GM18868 (cell line): ENCODE data around the gene CELF4.

Source experiments
- ATAC-seq: cut with Tn5 transposase; IDR thresholded peaks from one replicate; pipeline ENCODE4 v1.9.1; 2021; ENCODE audit warnings: mild to moderate bottlenecking, moderate library complexity; ENCODE audit not compliant: unreplicated experiment

CELF4 gene

GRCh38 chr18:37270038-37270665, 295.4 kb downstream of the CELF4 start:
- no peak for ATAC-seq

DNA sequence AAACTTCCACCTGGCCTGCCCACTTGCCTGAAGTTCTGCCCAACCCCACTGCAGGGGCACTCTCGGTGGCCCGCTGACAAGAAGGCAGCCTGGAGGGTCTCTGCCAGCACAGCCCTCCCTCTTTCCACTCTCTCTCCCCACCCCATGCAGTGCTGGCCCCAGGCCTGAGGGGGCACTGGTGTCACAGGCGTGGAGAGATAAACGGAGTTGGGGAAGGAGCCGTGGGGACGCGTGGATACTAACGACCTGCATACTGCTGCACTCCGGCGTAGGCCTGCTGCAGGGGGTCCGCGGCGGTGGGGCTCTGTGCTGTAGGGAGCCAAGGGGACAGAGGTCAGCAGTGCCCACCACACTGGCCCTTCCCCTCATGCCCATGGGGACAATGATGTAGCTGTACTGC, 299.3 kb downstream of the CELF4 start:
- ATAC-seq: no peak

DNA sequence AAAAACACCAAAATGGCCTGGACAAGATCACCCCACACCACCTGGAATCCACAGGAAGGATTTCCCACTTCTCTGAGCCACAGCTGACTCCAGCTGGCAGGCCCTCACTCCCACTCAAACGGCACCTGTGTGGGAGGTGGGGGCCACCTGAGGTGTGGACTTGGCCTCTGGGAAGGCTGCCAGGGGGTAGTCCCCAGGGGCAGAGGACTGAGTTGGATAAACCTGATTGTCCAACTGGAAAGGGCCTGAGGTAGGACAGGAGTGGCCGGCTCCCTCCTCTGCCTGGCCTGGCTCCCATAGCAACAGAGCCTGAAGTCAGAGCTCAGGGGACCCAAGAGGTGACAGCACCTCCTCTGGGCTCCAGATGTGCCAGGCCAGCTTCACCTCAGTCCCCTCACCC, 300.2 kb downstream of the CELF4 start:
- ATAC-seq: no peak

DNA sequence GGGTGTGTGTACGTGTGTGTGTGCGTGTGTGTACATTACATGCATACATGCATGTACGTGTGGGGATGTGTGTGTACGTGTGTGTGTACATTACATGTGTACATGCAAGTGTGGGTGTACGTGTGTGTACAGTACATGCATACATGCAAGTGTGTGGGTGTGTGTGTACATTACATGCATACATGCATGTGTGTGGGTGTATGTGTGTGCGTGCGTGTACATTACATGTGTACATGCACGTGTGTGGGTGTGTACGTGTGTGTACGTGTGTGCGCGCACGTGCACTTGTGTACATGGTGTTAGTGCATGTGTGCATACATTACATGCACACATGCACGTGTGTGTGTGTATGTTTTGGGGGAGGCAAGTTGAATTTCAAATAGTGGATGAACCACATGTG, 300.6 kb downstream of the CELF4 start:
- no peak for ATAC-seq

- ATAC-seq: no peak
Measured at GRCh38 chr18:37261988-37262387, 303.6 kb downstream of the CELF4 start.

DNA sequence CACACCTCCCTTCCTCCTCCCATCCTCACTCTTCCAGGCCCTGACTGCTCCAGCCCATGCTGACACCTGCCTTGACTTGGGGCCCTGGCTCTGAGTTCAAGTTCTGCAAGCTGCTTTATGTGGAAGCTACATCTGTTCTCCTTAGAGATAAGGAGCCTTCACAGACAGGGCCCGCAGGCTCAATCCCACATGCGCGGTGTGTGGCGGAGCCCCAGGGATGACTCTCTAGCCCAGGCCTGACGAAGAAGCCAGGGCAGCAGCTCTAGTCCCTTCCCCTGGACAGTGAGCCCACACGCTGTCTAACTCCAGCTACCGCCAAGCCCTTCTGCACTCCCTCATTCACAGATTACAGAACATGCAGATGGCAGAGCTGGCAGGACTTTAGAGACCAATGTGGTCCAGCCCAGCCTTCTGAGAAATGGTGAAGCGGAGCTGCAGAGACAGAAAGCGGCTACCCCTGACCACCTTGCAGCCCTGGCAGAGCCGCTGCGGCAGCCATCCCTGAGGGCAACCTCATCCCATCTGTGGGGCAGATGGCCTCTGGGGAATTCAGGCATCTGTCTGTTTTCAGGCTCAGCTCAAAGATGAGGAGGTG, 304.3 kb downstream of the CELF4 start:
- ATAC-seq: no peak

- no peak for ATAC-seq
Measured at GRCh38 chr18:37260367-37261093, 305.1 kb downstream of the CELF4 start.

- no peak for ATAC-seq
Measured at GRCh38 chr18:37259711-37260110, 305.9 kb downstream of the CELF4 start.

DNA sequence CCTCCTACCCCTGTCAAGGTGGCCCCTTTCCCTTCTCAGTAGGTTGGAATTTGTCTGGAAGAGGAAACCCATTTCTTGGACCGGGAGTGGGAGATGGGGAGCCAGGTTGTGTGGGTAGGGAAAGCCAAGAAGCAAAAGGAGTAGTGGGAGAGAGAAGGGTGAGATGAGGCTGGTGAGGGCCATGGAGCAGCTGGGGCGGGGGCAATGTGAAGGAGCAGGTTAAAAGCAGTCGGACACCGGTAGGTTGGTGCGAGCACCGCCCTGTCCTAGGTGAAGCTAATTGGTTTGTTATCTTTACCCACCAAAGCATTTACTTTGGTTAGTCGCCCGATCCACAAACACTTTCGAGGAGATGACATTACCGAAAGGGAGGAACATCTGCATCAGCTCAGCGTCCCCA, 306.8 kb downstream of the CELF4 start:
- ATAC-seq: no peak

GRCh38 chr18:37258131-37258530, 307.5 kb downstream of the CELF4 start:
- ATAC-seq: no peak

DNA sequence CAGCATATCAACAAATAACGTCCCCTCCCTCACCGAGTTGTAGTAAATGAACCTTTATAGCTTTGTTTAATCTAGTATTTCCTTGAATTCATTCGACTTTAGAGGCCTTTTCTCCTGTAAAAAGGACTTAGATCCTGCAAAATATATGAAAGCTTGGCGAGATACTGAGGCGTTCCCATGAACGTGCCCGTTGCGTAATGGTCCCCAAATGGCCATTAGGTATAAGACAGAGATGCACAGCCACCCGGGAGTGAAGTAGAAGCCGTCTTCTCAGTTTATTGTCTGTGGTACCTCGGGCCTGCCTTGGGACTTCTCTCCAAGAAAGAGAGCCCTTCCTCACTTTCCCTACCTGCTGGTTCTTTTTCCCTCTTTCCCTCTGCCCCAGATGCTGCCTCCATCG, 310.6 kb downstream of the CELF4 start:
- ATAC-seq: no peak

GRCh38 chr18:37254236-37254754, 311.3 kb downstream of the CELF4 start:
- ATAC-seq: peak; percentile 9

- ATAC-seq: peak; percentile 45
Measured at GRCh38 chr18:37253394-37254235, 312.0 kb downstream of the CELF4 start.

- ATAC-seq: no peak
Measured at GRCh38 chr18:37252854-37253393, 312.7 kb downstream of the CELF4 start.

DNA sequence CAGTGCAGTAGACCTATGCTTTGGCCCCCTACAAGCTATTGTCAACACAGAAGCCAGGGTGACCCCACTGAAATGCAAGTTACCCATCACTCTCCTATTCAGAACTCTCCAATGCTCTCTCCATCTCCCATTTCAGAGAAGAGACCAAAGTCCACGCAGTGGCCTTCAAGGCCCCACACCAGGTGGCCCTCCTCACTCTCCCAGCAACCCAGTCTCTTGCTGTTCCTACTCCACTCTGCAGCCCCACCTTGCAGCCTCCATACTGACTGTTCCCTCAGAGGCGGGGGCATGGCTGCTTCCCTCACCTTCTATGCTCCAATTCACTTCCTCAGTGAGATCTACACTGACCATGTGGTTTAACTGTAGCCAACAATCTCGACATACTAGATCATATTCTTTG, 313.3 kb downstream of the CELF4 start:
- ATAC-seq: no peak

DNA sequence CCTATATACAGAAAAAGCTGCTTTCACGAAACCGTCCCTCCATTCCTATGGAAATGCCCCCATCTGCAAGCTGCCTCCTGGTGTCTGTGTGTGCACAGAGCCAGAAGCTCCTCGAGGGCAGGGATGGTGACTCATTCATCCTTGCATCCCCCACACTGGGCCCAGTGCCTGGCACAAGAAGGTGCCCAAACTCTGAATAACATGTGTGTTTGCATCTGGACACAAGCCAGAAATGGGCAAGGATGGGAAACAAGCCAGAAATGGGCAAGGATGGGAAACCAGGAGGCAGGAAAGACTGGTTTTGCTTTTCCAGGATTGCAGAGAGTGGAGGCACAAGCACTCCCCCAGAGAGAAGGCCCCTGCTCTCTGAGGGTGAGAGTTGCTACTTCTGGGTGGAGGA, 313.9 kb downstream of the CELF4 start:
- no peak for ATAC-seq

DNA sequence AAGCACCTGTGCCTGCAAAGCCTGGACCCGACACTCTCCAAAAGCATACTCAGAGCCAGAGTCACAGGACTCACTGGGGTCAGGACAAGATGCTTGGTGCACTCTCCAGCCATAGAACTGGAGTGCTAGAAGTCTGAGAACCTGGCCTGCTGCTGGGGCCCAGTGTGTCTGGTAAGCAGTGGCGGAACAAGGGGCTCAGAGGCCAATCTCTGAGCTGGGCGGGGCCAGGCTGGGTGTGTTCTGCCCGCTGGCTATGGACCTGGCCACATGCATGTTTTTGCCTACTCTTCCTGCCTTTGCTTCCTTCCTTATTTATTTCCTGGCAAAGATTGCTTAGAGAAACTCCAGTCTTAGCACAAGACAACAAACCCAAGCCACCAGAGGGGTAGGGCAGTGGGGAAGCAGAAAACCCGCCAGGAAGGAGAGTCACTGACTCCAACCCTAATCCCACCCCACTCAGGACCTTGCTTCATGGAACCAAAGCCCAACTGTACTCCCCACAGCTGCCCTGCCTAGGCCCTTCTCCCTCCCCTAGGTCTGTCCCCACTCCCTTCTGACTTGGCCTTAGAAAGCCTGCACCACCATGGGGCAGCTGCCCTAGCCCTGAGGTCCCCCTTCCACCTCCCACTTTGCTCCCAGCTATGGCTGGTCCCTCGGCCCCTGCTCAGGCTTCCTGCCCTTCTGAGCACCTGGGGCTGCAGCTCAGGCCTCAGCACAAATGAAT, 315.5 kb downstream of the CELF4 start:
- ATAC-seq: no peak

GRCh38 chr18:37249171-37249886, 316.3 kb downstream of the CELF4 start:
- no peak for ATAC-seq

GRCh38 chr18:37248281-37248680, 317.3 kb downstream of the CELF4 start:
- ATAC-seq: no peak
